ENCODE measurements around the gene MCCC1.

The MCCC1 gene

GRCh38 chr3:182979674-182980191 is 119.6 kb downstream of the MCCC1 start:
- peak overlapping the region; percentile 69 for H3K4me3 ChIP-seq (ENCODE audit: low read depth, low read length)
- ChIA-PET POLR2A (no interaction called here), CTCF (no interaction called here)
- no peak for DNase-seq (ENCODE audit: low read depth, low spot score)
- TF ChIP-seq CTCF (IDR thresholded peaks at IDR 0.05; ENCODE audit: insufficient read depth, low read length, missing control alignments), result no peak

GRCh38 chr3:182979103-182979673 is 120.1 kb downstream of the MCCC1 start:
- CTCF ChIA-PET, result no interaction called here
- TF ChIP-seq CTCF (IDR thresholded peaks at IDR 0.05; ENCODE audit: insufficient read depth, low read length, missing control alignments), result no peak
- peak overlapping the region; percentile 69 for H3K4me3 ChIP-seq (ENCODE audit: low read depth, low read length)
- DNase-seq (ENCODE audit: low read depth, low spot score), result no peak
- POLR2A ChIA-PET, result no interaction called here

- POLR2A ChIA-PET, result no interaction called here
- DNase-seq (ENCODE audit: low read depth, low spot score), result no peak
- CTCF ChIA-PET, result no interaction called here
- TF ChIP-seq CTCF (IDR thresholded peaks at IDR 0.05; ENCODE audit: insufficient read depth, low read length, missing control alignments), result no peak
- H3K4me3 ChIP-seq (ENCODE audit: low read depth, low read length), result no peak overlapping the region
Observed at GRCh38 chr3:182978387-182978786, 120.9 kb downstream of the MCCC1 start.

GRCh38 chr3:182973047-182973446 is 126.2 kb downstream of the MCCC1 start:
- no peak overlapping the region for H3K4me3 ChIP-seq (ENCODE audit: low read depth, low read length)
- CTCF ChIA-PET, result no interaction called here
- TF ChIP-seq CTCF (IDR thresholded peaks at IDR 0.05; ENCODE audit: insufficient read depth, low read length, missing control alignments), result no peak
- POLR2A ChIA-PET, result no interaction called here
- no peak for DNase-seq (ENCODE audit: low read depth, low spot score)

- no peak for DNase-seq (ENCODE audit: low read depth, low spot score)
- no peak overlapping the region for H3K4me3 ChIP-seq (ENCODE audit: low read depth, low read length)
- ChIA-PET POLR2A (no interaction called here), CTCF (no interaction called here)
- TF ChIP-seq CTCF (IDR thresholded peaks at IDR 0.05; ENCODE audit: insufficient read depth, low read length, missing control alignments), result no peak
Observed at GRCh38 chr3:182972387-182972786, 126.9 kb downstream of the MCCC1 start.

- TF ChIP-seq CTCF (IDR thresholded peaks at IDR 0.05; ENCODE audit: insufficient read depth, low read length, missing control alignments), result no peak
- POLR2A ChIA-PET, result no interaction called here
- no peak for DNase-seq (ENCODE audit: low read depth, low spot score)
- CTCF ChIA-PET, result interaction anchor here (0.6 kb wide), 1 partner anchor 38 kb away, joined by 3 read pairs; no protein-coding TSS in a partner anchor
- H3K4me3 ChIP-seq (ENCODE audit: low read depth, low read length), result no peak overlapping the region
Observed at GRCh38 chr3:182971637-182972036, 127.7 kb downstream of the MCCC1 start.

All from AG04449 (cell line).